ENCODE data around the gene DUSP9.

Gene DUSP9

GRCh38 chrX:153623310-153624029, 23.5 kb upstream of the DUSP9 start:
- no peaks in the 10 kb centered on the region for H3K4me1 ChIP-seq (ENCODE audit: insufficient read depth, low read length)
- peaks cover 0 to 35% of the 10 kb centered on the region in 2 donors for H3K27me3 ChIP-seq (ENCODE audit: control insufficient read depth in 1 of 2, insufficient read depth in 2 of 2, low read length in 2 of 2)
- no peak overlapping the region for H3K27ac ChIP-seq (ENCODE audit: low read depth, low read length)
- H3K36me3 ChIP-seq (ENCODE audit: insufficient read depth, low read length): no peaks in the 10 kb centered on the region
- H3K4me3 ChIP-seq (ENCODE audit: low read depth in 1 of 2, low read length in 2 of 2): no peak overlapping the region
- H3K9ac ChIP-seq (ENCODE audit: low read length): no peak overlapping the region
- no peaks in the 10 kb centered on the region for H3K9me3 ChIP-seq (ENCODE audit: low read length)

GRCh38 chrX:153624196-153625091, 22.6 kb upstream of the DUSP9 start:
- Histone ChIP-seq H3K9ac (ENCODE audit: low read length) (no peak overlapping the region), H3K27ac (ENCODE audit: low read depth, low read length) (no peak overlapping the region), H3K4me3 (ENCODE audit: low read depth in 1 of 2, low read length in 2 of 2) (no peak overlapping the region), H3K9me3 (ENCODE audit: low read length) (no peaks in the 10 kb centered on the region), H3K36me3 (ENCODE audit: insufficient read depth, low read length) (no peaks in the 10 kb centered on the region), H3K4me1 (ENCODE audit: insufficient read depth, low read length) (no peaks in the 10 kb centered on the region), H3K27me3 (ENCODE audit: control insufficient read depth in 1 of 2, insufficient read depth in 2 of 2, low read length in 2 of 2) (peaks cover 0 to 35% of the 10 kb centered on the region in 2 donors)

GRCh38 chrX:153625271-153626024, 21.6 kb upstream of the DUSP9 start:
- H3K36me3 ChIP-seq (ENCODE audit: insufficient read depth, low read length): no peaks in the 10 kb centered on the region
- no peaks in the 10 kb centered on the region for H3K4me1 ChIP-seq (ENCODE audit: insufficient read depth, low read length)
- no peak overlapping the region for H3K4me3 ChIP-seq (ENCODE audit: low read depth in 1 of 2, low read length in 2 of 2)
- H3K9me3 ChIP-seq (ENCODE audit: low read length): no peaks in the 10 kb centered on the region
- no peak overlapping the region for H3K27ac ChIP-seq (ENCODE audit: low read depth, low read length)
- peaks cover 0 to 35% of the 10 kb centered on the region in 2 donors for H3K27me3 ChIP-seq (ENCODE audit: control insufficient read depth in 1 of 2, insufficient read depth in 2 of 2, low read length in 2 of 2)
- H3K9ac ChIP-seq (ENCODE audit: low read length): no peak overlapping the region

GRCh38 chrX:153626025-153626633, 20.9 kb upstream of the DUSP9 start:
- no peaks in the 10 kb centered on the region for H3K9me3 ChIP-seq (ENCODE audit: low read length)
- H3K27me3 ChIP-seq (ENCODE audit: control insufficient read depth in 1 of 2, insufficient read depth in 2 of 2, low read length in 2 of 2): peaks cover 0 to 35% of the 10 kb centered on the region in 2 donors
- no peak overlapping the region for H3K4me3 ChIP-seq (ENCODE audit: low read depth in 1 of 2, low read length in 2 of 2)

GRCh38 chrX:153626863-153627674, 19.9 kb upstream of the DUSP9 start:
- Histone ChIP-seq H3K4me3 (ENCODE audit: low read depth in 1 of 2, low read length in 2 of 2) (no peak overlapping the region), H3K36me3 (ENCODE audit: insufficient read depth, low read length) (no peaks in the 10 kb centered on the region), H3K9me3 (ENCODE audit: low read length) (no peaks in the 10 kb centered on the region), H3K27ac (ENCODE audit: low read depth, low read length) (no peak overlapping the region), H3K4me1 (ENCODE audit: insufficient read depth, low read length) (no peaks in the 10 kb centered on the region), H3K27me3 (ENCODE audit: control insufficient read depth in 1 of 2, insufficient read depth in 2 of 2, low read length in 2 of 2) (peaks cover 0 to 35% of the 10 kb centered on the region in 2 donors), H3K9ac (ENCODE audit: low read length) (no peak overlapping the region)

More at GRCh38 chrX:153626025-153626633, 20.9 kb upstream of the DUSP9 start:
- no peak overlapping the region for H3K9ac ChIP-seq (ENCODE audit: low read length)
- no peaks in the 10 kb centered on the region for H3K36me3 ChIP-seq (ENCODE audit: insufficient read depth, low read length)
- H3K4me1 ChIP-seq (ENCODE audit: insufficient read depth, low read length): no peaks in the 10 kb centered on the region
- no peak overlapping the region for H3K27ac ChIP-seq (ENCODE audit: low read depth, low read length)

- Histone ChIP-seq H3K36me3 (ENCODE audit: insufficient read depth, low read length) (no peaks in the 10 kb centered on the region), H3K27ac (ENCODE audit: low read depth, low read length) (no peak overlapping the region), H3K4me3 (ENCODE audit: low read depth in 1 of 2, low read length in 2 of 2) (no peak overlapping the region), H3K4me1 (ENCODE audit: insufficient read depth, low read length) (no peaks in the 10 kb centered on the region), H3K9me3 (ENCODE audit: low read length) (no peaks in the 10 kb centered on the region), H3K9ac (ENCODE audit: low read length) (no peak overlapping the region), H3K27me3 (ENCODE audit: control insufficient read depth in 1 of 2, insufficient read depth in 2 of 2, low read length in 2 of 2) (peaks cover 0 to 34% of the 10 kb centered on the region in 2 donors)
These were observed 19.3 kb upstream of the DUSP9 start for GRCh38 chrX:153627675-153628111.

- Histone ChIP-seq H3K36me3 (ENCODE audit: insufficient read depth, low read length) (no peaks in the 10 kb centered on the region), H3K4me3 (ENCODE audit: low read depth in 1 of 2, low read length in 2 of 2) (no peak overlapping the region), H3K27ac (ENCODE audit: low read depth, low read length) (no peak overlapping the region), H3K9me3 (ENCODE audit: low read length) (no peaks in the 10 kb centered on the region), H3K4me1 (ENCODE audit: insufficient read depth, low read length) (no peaks in the 10 kb centered on the region), H3K27me3 (ENCODE audit: control insufficient read depth in 1 of 2, insufficient read depth in 2 of 2, low read length in 2 of 2) (peaks cover 0 to 30% of the 10 kb centered on the region in 2 donors), H3K9ac (ENCODE audit: low read length) (no peak overlapping the region)
These were observed 18.9 kb upstream of the DUSP9 start for GRCh38 chrX:153628129-153628528.

- H3K4me3 ChIP-seq (ENCODE audit: low read depth in 1 of 2, low read length in 2 of 2): no peak overlapping the region
- no peaks in the 10 kb centered on the region for H3K4me1 ChIP-seq (ENCODE audit: insufficient read depth, low read length)
- no peaks in the 10 kb centered on the region for H3K9me3 ChIP-seq (ENCODE audit: low read length)
- no peak overlapping the region for H3K9ac ChIP-seq (ENCODE audit: low read length)
- H3K27ac ChIP-seq (ENCODE audit: low read depth, low read length): no peak overlapping the region
- peaks cover 0 to 25% of the 10 kb centered on the region in 2 donors for H3K27me3 ChIP-seq (ENCODE audit: control insufficient read depth in 1 of 2, insufficient read depth in 2 of 2, low read length in 2 of 2)
- no peaks in the 10 kb centered on the region for H3K36me3 ChIP-seq (ENCODE audit: insufficient read depth, low read length)
These were observed 18.3 kb upstream of the DUSP9 start for GRCh38 chrX:153628665-153629064.

- Histone ChIP-seq H3K4me3 (ENCODE audit: low read depth in 1 of 2, low read length in 2 of 2) (no peak overlapping the region), H3K9ac (ENCODE audit: low read length) (no peak overlapping the region), H3K36me3 (ENCODE audit: insufficient read depth, low read length) (no peaks in the 10 kb centered on the region), H3K9me3 (ENCODE audit: low read length) (no peaks in the 10 kb centered on the region), H3K27ac (ENCODE audit: low read depth, low read length) (no peak overlapping the region), H3K27me3 (ENCODE audit: control insufficient read depth in 1 of 2, insufficient read depth in 2 of 2, low read length in 2 of 2) (peaks cover 0 to 8% of the 10 kb centered on the region in 2 donors), H3K4me1 (ENCODE audit: insufficient read depth, low read length) (no peaks in the 10 kb centered on the region)
These were observed 15.7 kb upstream of the DUSP9 start for GRCh38 chrX:153631346-153631745.

- Histone ChIP-seq H3K9me3 (ENCODE audit: low read length) (no peaks in the 10 kb centered on the region), H3K36me3 (ENCODE audit: insufficient read depth, low read length) (no peaks in the 10 kb centered on the region), H3K9ac (ENCODE audit: low read length) (no peak overlapping the region), H3K27ac (ENCODE audit: low read depth, low read length) (no peak overlapping the region), H3K27me3 (ENCODE audit: control insufficient read depth in 1 of 2, insufficient read depth in 2 of 2, low read length in 2 of 2) (peaks cover 0 to 14% of the 10 kb centered on the region in 2 donors), H3K4me1 (ENCODE audit: insufficient read depth, low read length) (no peaks in the 10 kb centered on the region), H3K4me3 (ENCODE audit: low read depth in 1 of 2, low read length in 2 of 2) (no peak overlapping the region)
These were observed 15.0 kb upstream of the DUSP9 start for GRCh38 chrX:153631907-153632594.
